Measurements from ENCODE around the gene SMIM13.
A peak's percentile ranks its signal among the peaks of the same experiment; 100 is the strongest.

SMIM13 gene

GRCh38 chr6:11161031-11161956, 67.7 kb downstream of the SMIM13 start:
- DNase-seq = no peak

GRCh38 chr6:11162262-11162661, 68.6 kb downstream of the SMIM13 start:
- no peak for DNase-seq

GRCh38 chr6:11163932-11164331, 70.3 kb downstream of the SMIM13 start:
- DNase-seq = no peak

GRCh38 chr6:11164717-11165646, 71.3 kb downstream of the SMIM13 start:
- DNase-seq = no peak

- no peak for DNase-seq
Measured at GRCh38 chr6:11166948-11167347, 73.3 kb downstream of the SMIM13 start.

GRCh38 chr6:11168091-11168635, 74.5 kb downstream of the SMIM13 start:
- no peak for DNase-seq

GRCh38 chr6:11171952-11172351, 78.3 kb downstream of the SMIM13 start:
- DNase-seq = no peak

- DNase-seq = peak; percentile 76
Measured at GRCh38 chr6:11172501-11173327, 79.1 kb downstream of the SMIM13 start.

GRCh38 chr6:11174242-11174611, 80.6 kb downstream of the SMIM13 start:
- DNase-seq = no peak

- no peak for DNase-seq
Measured at GRCh38 chr6:11177271-11177670, 83.6 kb downstream of the SMIM13 start.

- no peak for DNase-seq
Measured at GRCh38 chr6:11179088-11179418, 85.4 kb downstream of the SMIM13 start.

GRCh38 chr6:11179419-11180202, 86.0 kb downstream of the SMIM13 start:
- DNase-seq = no peak

GRCh38 chr6:11181478-11182136, 88.0 kb downstream of the SMIM13 start:
- no peak for DNase-seq

GRCh38 chr6:11183761-11184362, 90.2 kb downstream of the SMIM13 start:
- DNase-seq = no peak

- DNase-seq = no peak
Measured at GRCh38 chr6:11185204-11185842, 91.7 kb downstream of the SMIM13 start.

GRCh38 chr6:11187301-11187700, 93.7 kb downstream of the SMIM13 start:
- DNase-seq = no peak

Measured in effector CD8-positive, alpha-beta T cell (primary cell).